HepG2 (cell line): ENCODE data around the gene SCGB1C1. TPM values are rescaled to one million over a fixed set of nuclear protein-coding genes. Genes with fewer than 3 reads are reported as not detected.

Experiments used
- ATAC-seq: fragments of 200-7000 bp; cut with Tn5 transposase; 3 replicates; pipeline ENCODE4 v1.9.1; 2020; ENCODE audit warnings: mild to moderate bottlenecking, moderate library complexity
- BruUV-seq: library from RNA; stranded (reverse); fragments of 400-500 nt; replicated peaks from 2 replicates; lab custom pipeline; 2021; lab: Mats Ljungman, UMichigan
- CTCF ChIA-PET: fragments of 300-600 bp; formaldehyde crosslinking; extraction: SDS; loops from one replicate; lab custom pipeline; 2021; ENCODE audit warnings: low total read pairs, inconsistent platforms, low intra/inter-chr PET ratio; lab: Yijun Ruan, JAX
- POLR2A ChIA-PET: fragments of 350-600 bp; sonication (Branson Sonifier 250); formaldehyde crosslinking; loops from one replicate; lab custom pipeline; 2020; ENCODE audit warnings: antibody characterized with exemption, inconsistent platforms; lab: Yijun Ruan, JAX
- DNase-seq: peaks from one replicate; pipeline ENCODE4 v3.0.0-alpha.2; 2015; ENCODE audit warnings: low spot score
- FAIRE-seq: peaks from 3 replicates; lab custom pipeline; 2011; peaks lifted over from hg19 to GRCh38; lab: Jason Lieb, UNC
- H2AFZ ChIP-seq: one replicate; pipeline ENCODE4 v1.6.1; 2011; ENCODE audit warnings: low read length, inconsistent platforms
- H3K27ac ChIP-seq: fragments of 300-600 bp; 3 replicates; pipeline ENCODE4 v1.8.0; 2011; ENCODE audit warnings: mixed run types, mild to moderate bottlenecking, mixed read lengths, low read length, inconsistent platforms; ENCODE audit not compliant: insufficient read depth; ENCODE audit errors: extremely low read length
- H3K27me3 ChIP-seq, 2 experiments: fragments of 200-600 bp in 1 of 2; 2 replicates in 1 of 2; 3 replicates in 1 of 2; pipeline versions ENCODE4 v1.6.0 to v1.8.0; 2011; ENCODE audit warnings: low read length in 2 of 2, mild to moderate bottlenecking in 2 of 2, moderate library complexity in 2 of 2, inconsistent platforms in 1 of 2; ENCODE audit not compliant: insufficient read depth in 2 of 2, control insufficient read depth in 1 of 2
- H3K36me3 ChIP-seq, 2 experiments: fragments of 200-600 bp in 1 of 2; replicated peaks in 1 of 2; 2 replicates in 1 of 2; 3 replicates in 1 of 2; pipeline versions ENCODE4 v1.5.1 to v1.8.0; 2011; ENCODE audit warnings: low read length in 2 of 2, inconsistent platforms in 1 of 2; ENCODE audit not compliant: insufficient read depth in 2 of 2, control insufficient read depth in 1 of 2
- H3K4me1 ChIP-seq: 2 replicates; pipeline ENCODE4 v1.5.1; 2012; ENCODE audit warnings: low read length, inconsistent platforms; ENCODE audit not compliant: insufficient read depth
- H3K4me2 ChIP-seq: 2 replicates; pipeline ENCODE4 v1.6.0; 2011; ENCODE audit warnings: low read depth, low read length, inconsistent platforms
- H3K4me3 ChIP-seq, 3 experiments: fragments of 200-600 bp in 1 of 3; sonication (generic), shearing (Covaris generic) in 1 of 3; replicated peaks in 1 of 3; 2 replicates each; pipeline ENCODE4 v1.5.1; 2011 to 2016; ENCODE audit warnings: low read length in 3 of 3, inconsistent platforms in 2 of 3, low read depth in 2 of 3, mild to moderate bottlenecking in 2 of 3, control low read depth in 1 of 3, mixed read lengths in 1 of 3; ENCODE audit not compliant: insufficient read depth in 1 of 3
- H3K79me2 ChIP-seq: one replicate; pipeline ENCODE4 v1.6.1; 2011; ENCODE audit warnings: low read length, inconsistent platforms; ENCODE audit not compliant: insufficient read depth
- H3K9ac ChIP-seq: 2 replicates; pipeline ENCODE4 v1.6.0; 2011; ENCODE audit warnings: mild to moderate bottlenecking, low read depth, low read length, inconsistent platforms; ENCODE audit not compliant: insufficient read depth
- H3K9me3 ChIP-seq: 2 replicates; pipeline ENCODE4 v1.5.1; 2012; ENCODE audit warnings: mild to moderate bottlenecking, low read length
- H4K20me1 ChIP-seq: 2 replicates; pipeline ENCODE4 v1.6.0; 2011; ENCODE audit warnings: inconsistent platforms, mild to moderate bottlenecking, low read length, moderate library complexity; ENCODE audit not compliant: insufficient read depth
- HES4 ChIP-seq: sonication (generic); formaldehyde crosslinking; IDR thresholded peaks from 2 replicates; pipeline ENCODE4 v1.9.0; 2021; ENCODE audit warnings: mild to moderate bottlenecking, missing genetic modification reagents, borderline replicate concordance
- HOXA5 ChIP-seq: sonication (generic); formaldehyde crosslinking; IDR thresholded peaks from 2 replicates; pipeline ENCODE4 v1.4.0; 2020; ENCODE audit warnings: missing genetic modification reagents
- THYN1 ChIP-seq: sonication (generic); formaldehyde crosslinking; IDR thresholded peaks from 2 replicates; pipeline ENCODE4 v1.8.1; 2023; ENCODE audit warnings: low read depth, mild to moderate bottlenecking, moderate library complexity, missing genetic modification reagents, borderline replicate concordance
- ZNF10 ChIP-seq: sonication (generic); formaldehyde crosslinking; IDR thresholded peaks from 2 replicates; pipeline ENCODE4 v1.4.0; 2020; ENCODE audit warnings: mild to moderate bottlenecking, low read depth, missing genetic modification reagents, borderline replicate concordance
- ZNF333 ChIP-seq: sonication (generic); formaldehyde crosslinking; IDR thresholded peaks from 2 replicates; pipeline ENCODE4 v1.4.0; 2020; ENCODE audit warnings: mild to moderate bottlenecking, missing genetic modification reagents, borderline replicate concordance
- ZNF441 ChIP-seq: sonication (generic); formaldehyde crosslinking; IDR thresholded peaks from 2 replicates; pipeline ENCODE4 v1.7.0; 2021; ENCODE audit warnings: missing genetic modification reagents, borderline replicate concordance
- ZNF512B ChIP-seq: sonication (generic); formaldehyde crosslinking; IDR thresholded peaks from 2 replicates; pipeline ENCODE4 v1.5.1; 2020; ENCODE audit warnings: missing genetic modification reagents, mild to moderate bottlenecking, borderline replicate concordance
- ZSCAN9 ChIP-seq: IDR thresholded peaks from 2 replicates; pipeline ENCODE4 v1.6.1; 2016; ENCODE audit warnings: borderline replicate concordance
- WGBS: methylation state at CpG from one replicate; pipeline ENCODE4 v1.1.6; 2017; ENCODE audit warnings: low lambda C conversion rate; 5-methylcytosine and 5-hydroxymethylcytosine counted together
- in situ Hi-C: cut with HindIII; loops from 2 replicates; pipeline ENCODE4 v1.10.0; 2017; ENCODE audit warnings: low pct_unique_long_range_greater_than_20kb; ENCODE audit not compliant: extremely low pct_ligation_motif_present
- intact Hi-C: fragments of 100-400 bp; cut with micrococcal nuclease; formaldehyde crosslinking; loops from one replicate; pipeline ENCODE4 v1.10.0; 2022; ENCODE audit not compliant: unreplicated experiment
- polyA plus RNA-seq, 8 experiments: library from polyadenylated mRNA; depleted of rRNA in 3 of 8; stranded (reverse) in 7 of 8; unstranded in 1 of 8; fragments of >200 nt; fragmentation: Illumina TruSeq in 4 of 8; extraction: Trizol in 4 of 8; gene quantifications; 2 replicates each; pipeline versions ENCODE4 v1.2.1 to v1.2.3, GENCODE V29; 2011 to 2016; ENCODE audit warnings: low read depth in 4 of 8, missing spikeins in 1 of 8, mixed read lengths in 1 of 8; ENCODE audit not compliant: insufficient read depth in 1 of 8
- total RNA-seq, 5 experiments: library from RNA; depleted of rRNA; stranded (reverse); fragments of >200 nt; fragmentation: Illumina TruSeq; extraction: Trizol; gene quantifications; 2 replicates each; pipeline ENCODE4 v1.2.3, GENCODE V29; 2016; ENCODE audit warnings: low read depth in 1 of 5
- TF ChIP-seq, protein P1 (sequence below): sonication (generic); formaldehyde crosslinking; IDR thresholded peaks from 2 replicates; pipeline ENCODE4 v1.4.0; 2020; ENCODE audit warnings: missing genetic modification reagents, borderline replicate concordance

SCGB1C1 gene
- total and polyA plus RNA-seq, 2 of the 13 experiments (the other 11 are each of a cell fraction or from before 2014, with no cell fraction given), result not detected

DNA sequence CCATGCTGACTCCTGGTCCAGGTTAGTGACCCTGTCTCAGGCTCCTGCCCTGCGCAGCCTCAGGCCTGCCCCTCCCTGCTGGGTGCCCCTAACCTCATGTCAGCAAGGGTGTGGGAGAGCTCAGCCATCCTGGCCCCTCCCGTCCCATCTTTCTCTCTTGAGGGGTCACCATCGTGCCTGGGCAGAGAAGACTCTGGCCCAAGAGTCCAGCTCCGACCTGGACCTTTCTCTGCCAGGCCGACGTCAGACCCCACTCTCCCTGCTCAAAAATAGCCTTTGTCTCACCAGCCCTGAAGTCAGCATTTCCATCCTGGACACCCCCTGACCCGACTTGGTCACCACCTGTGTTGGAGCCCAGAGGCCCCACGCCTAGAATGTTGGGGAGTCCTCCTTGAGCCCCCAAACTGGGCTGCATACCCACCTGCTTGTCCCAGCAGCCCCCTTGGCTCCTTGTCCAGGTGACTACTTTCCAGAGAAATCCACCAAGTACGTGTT, 4.9 kb downstream of the SCGB1C1 start:
- H3K4me3 ChIP-seq, result no peak overlapping the region
- H3K9me3 ChIP-seq, result no peaks in the 10 kb centered on the region
- H4K20me1 ChIP-seq, result no peaks in the 10 kb centered on the region
- BruUV-seq, result no TSS peak
- in situ Hi-C loops, result no loop called here
- no peaks in the 10 kb centered on the region for H3K36me3 ChIP-seq
- FAIRE-seq (no peak), DNase-seq (no peak), ATAC-seq (peak; percentile 12)
- TF ChIP-seq ZSCAN9 (CRISPR knock-in tag), result no peak
- TF ChIP-seq, protein P1, sequence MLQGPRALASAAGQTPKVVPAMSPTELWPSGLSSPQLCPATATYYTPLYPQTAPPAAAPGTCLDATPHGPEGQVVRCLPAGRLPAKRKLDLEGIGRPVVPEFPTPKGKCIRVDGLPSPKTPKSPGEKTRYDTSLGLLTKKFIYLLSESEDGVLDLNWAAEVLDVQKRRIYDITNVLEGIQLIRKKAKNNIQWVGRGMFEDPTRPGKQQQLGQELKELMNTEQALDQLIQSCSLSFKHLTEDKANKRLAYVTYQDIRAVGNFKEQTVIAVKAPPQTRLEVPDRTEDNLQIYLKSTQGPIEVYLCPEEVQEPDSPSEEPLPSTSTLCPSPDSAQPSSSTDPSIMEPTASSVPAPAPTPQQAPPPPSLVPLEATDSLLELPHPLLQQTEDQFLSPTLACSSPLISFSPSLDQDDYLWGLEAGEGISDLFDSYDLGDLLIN (CRISPR knock-in tag), result no peak
- TF ChIP-seq ZNF441 (CRISPR knock-in tag), result no peak
- no peak for TF ChIP-seq ZNF10 (CRISPR knock-in tag)
- no peak for TF ChIP-seq HOXA5 (CRISPR knock-in tag)
- TF ChIP-seq THYN1 (CRISPR knock-in tag), result no peak
- no peak for TF ChIP-seq ZNF512B (CRISPR knock-in tag)
- no peak for TF ChIP-seq HES4 (CRISPR knock-in tag)
- no peak for TF ChIP-seq ZNF333 (CRISPR knock-in tag)
- H3K79me2 ChIP-seq, result no peaks in the 10 kb centered on the region
- 68% methylated on average over 9 of the region's 9 CpGs for WGBS
- H3K27me3 ChIP-seq, result peaks cover 0 to 1% of the 10 kb centered on the region in 2 experiments; a peak in 1 of 5 replicates
- ChIA-PET CTCF (no interaction called here), POLR2A (no interaction called here)
- no peak overlapping the region for H3K27ac ChIP-seq
- intact Hi-C loops, result no loop called here
- H2AFZ ChIP-seq, result no peak overlapping the region
- no peak overlapping the region for H3K4me2 ChIP-seq
- 0 out of 2 replicates have a peak, but pooled peaks cover 5% of the 10 kb centered on the region for H3K4me1 ChIP-seq
- H3K9ac ChIP-seq, result no peak overlapping the region
